ENCODE measurements around the gene HSPA1A. TPM values are rescaled to one million over a fixed set of nuclear protein-coding genes. Genes with fewer than 3 reads are reported as not detected.

Gene HSPA1A
- total and polyA plus RNA-seq, 8 donors: 18.2 to 195 (median 44.4) TPM

GRCh38 chr6:31780507-31781243, 34.7 kb upstream of the HSPA1A start:
- Histone ChIP-seq H3K4me1 (peaks cover 5 to 8% (median 6%) of the 10 kb centered on the region in 3 donors), H3K36me3 (peaks cover 0 to 43% (median 32%) of the 10 kb centered on the region in 3 donors), H3K9me3 (no peaks in the 10 kb centered on the region), H3K4me3 (no peak overlapping the region), H3K27ac (no peak overlapping the region), H3K27me3 (no peaks in the 10 kb centered on the region)
- TF ChIP-seq CTCF (IDR thresholded peaks at IDR 0.05): no peak
- DNase-seq (peak in 1 of 6 donors; percentile 54), ATAC-seq (no peak), FAIRE-seq (no peak)
- 85 to 90% methylated on average over 20 of the region's 20 CpGs for WGBS, 2 donors
- intact Hi-C loops (cut with DNase I): no loop called here

GRCh38 chr6:31781244-31782125, 33.9 kb upstream of the HSPA1A start:
- no peak overlapping the region for H3K4me3 ChIP-seq
- no peak overlapping the region for H3K27ac ChIP-seq
- TF ChIP-seq CTCF (IDR thresholded peaks at IDR 0.05): no peak
- no peaks in the 10 kb centered on the region for H3K27me3 ChIP-seq
- no peaks in the 10 kb centered on the region for H3K9me3 ChIP-seq
- intact Hi-C loops (cut with DNase I): no loop called here
- DNase-seq (peak in 1 of 6 donors; percentile 66), FAIRE-seq (no peak), ATAC-seq (no peak)
- peaks cover 5 to 6% (median 6%) of the 10 kb centered on the region in 3 donors for H3K4me1 ChIP-seq
- 94 to 95% methylated on average over 23 of the region's 23 CpGs for WGBS, 2 donors
- H3K36me3 ChIP-seq: peaks cover 0 to 43% (median 32%) of the 10 kb centered on the region in 3 donors

- Histone ChIP-seq H3K36me3 (peaks cover 0 to 43% (median 32%) of the 10 kb centered on the region in 3 donors), H3K4me3 (no peak overlapping the region), H3K4me1 (no peaks in the 10 kb centered on the region), H3K27ac (no peak overlapping the region), H3K9me3 (no peaks in the 10 kb centered on the region), H3K27me3 (no peaks in the 10 kb centered on the region)
- FAIRE-seq (no peak), DNase-seq (peak in 1 of 6 donors; percentile 74), ATAC-seq (no peak)
- WGBS, 2 donors: 93 to 96% methylated on average over 31 to 32 of the region's 32 CpGs
- TF ChIP-seq CTCF (IDR thresholded peaks at IDR 0.05): no peak
- intact Hi-C loops (cut with DNase I): no loop called here
Measured at GRCh38 chr6:31782126-31782855, 33.1 kb upstream of the HSPA1A start.

GRCh38 chr6:31784098-31784925, 31.0 kb upstream of the HSPA1A start:
- H3K4me3 ChIP-seq: no peak overlapping the region
- H3K4me1 ChIP-seq: no peaks in the 10 kb centered on the region
- H3K27ac ChIP-seq: no peak overlapping the region
- intact Hi-C loops (cut with DNase I): no loop called here
- no peak for TF ChIP-seq CTCF (IDR thresholded peaks at IDR 0.05)
- H3K36me3 ChIP-seq: peaks cover 0 to 40% (median 32%) of the 10 kb centered on the region in 3 donors
- FAIRE-seq (no peak), DNase-seq (peak in 1 of 6 donors; percentile 53), ATAC-seq (no peak)
- H3K27me3 ChIP-seq: no peaks in the 10 kb centered on the region
- no peaks in the 10 kb centered on the region for H3K9me3 ChIP-seq
- WGBS, 2 donors: 91 to 92% methylated on average over 15 of the region's 15 CpGs

Data from pancreas (tissue), 10 donors.